H9 (cell line): ENCODE data around the gene GON7. TPM values are rescaled to one million over a fixed set of nuclear protein-coding genes. Genes with fewer than 3 reads are reported as not detected.
"Not testable (repeated sequence)": the region's sequence is repeated elsewhere in the genome, so short reads cannot be mapped to it uniquely, and the experiment has no call there.

ENCODE experiments used
- DNase-seq: peaks from one replicate; pipeline ENCODE4 v3.0.0-alpha.2; 2017
- H2AFZ ChIP-seq: one replicate; pipeline ENCODE4 v1.6.1; 2013; ENCODE audit warnings: mild to moderate bottlenecking, low read length, control low read depth, moderate library complexity
- H2AK5ac ChIP-seq: 2 replicates; pipeline ENCODE4 v1.6.1; 2013; ENCODE audit warnings: low read length, control low read depth, mixed read lengths; ENCODE audit not compliant: insufficient read length
- H2BK120ac ChIP-seq: one replicate; pipeline ENCODE4 v1.6.1; 2013; ENCODE audit warnings: low read depth, mild to moderate bottlenecking, low read length, control low read depth, inconsistent platforms; ENCODE audit not compliant: poor library complexity, severe bottlenecking
- H2BK12ac ChIP-seq: 2 replicates; pipeline ENCODE4 v1.6.1; 2013; ENCODE audit warnings: low read length, control low read depth, mixed read lengths, low read depth; ENCODE audit not compliant: insufficient read length
- H2BK15ac ChIP-seq: 2 replicates; pipeline ENCODE4 v1.6.1; 2013; ENCODE audit warnings: low read depth, low read length, control low read depth
- H2BK20ac ChIP-seq: one replicate; pipeline ENCODE4 v1.6.1; 2013; ENCODE audit warnings: low read depth, mild to moderate bottlenecking, low read length, control low read depth, inconsistent platforms; ENCODE audit not compliant: poor library complexity, severe bottlenecking
- H2BK5ac ChIP-seq: 2 replicates; pipeline ENCODE4 v1.6.1; 2013; ENCODE audit warnings: low read length, control low read depth, mixed read lengths; ENCODE audit not compliant: insufficient read length
- H3K14ac ChIP-seq: 2 replicates; pipeline ENCODE4 v1.6.1; 2013; ENCODE audit warnings: low read length, control low read depth; ENCODE audit not compliant: insufficient read depth
- H3K18ac ChIP-seq: 2 replicates; pipeline ENCODE4 v1.6.1; 2013; ENCODE audit warnings: low read depth, mild to moderate bottlenecking, mixed read lengths, low read length, control low read depth; ENCODE audit not compliant: insufficient read length
- H3K23ac ChIP-seq: 2 replicates; pipeline ENCODE4 v1.6.1; 2013; ENCODE audit warnings: low read length, control low read depth, mixed read lengths, low read depth; ENCODE audit not compliant: insufficient read length
- H3K23me2 ChIP-seq: 2 replicates; pipeline ENCODE4 v1.6.1; 2013; ENCODE audit warnings: low read depth, mild to moderate bottlenecking, mixed read lengths, low read length, control low read depth; ENCODE audit not compliant: insufficient read length, poor library complexity, severe bottlenecking
- H3K27ac ChIP-seq: 2 replicates; pipeline ENCODE4 v1.5.1; 2013; ENCODE audit warnings: low read length, control low read depth, mixed read lengths, low read depth; ENCODE audit not compliant: insufficient read length
- H3K27me3 ChIP-seq: 2 replicates; pipeline ENCODE4 v1.6.1; 2013; ENCODE audit warnings: low read length, control low read depth, inconsistent platforms; ENCODE audit not compliant: insufficient read depth
- H3K4ac ChIP-seq: 2 replicates; pipeline ENCODE4 v1.6.1; 2013; ENCODE audit warnings: low read depth, mild to moderate bottlenecking, control low read depth, inconsistent platforms, low read length, moderate library complexity
- H3K4me1 ChIP-seq: 2 replicates; pipeline ENCODE4 v1.6.1; 2013; ENCODE audit warnings: low read length, control low read depth, inconsistent platforms; ENCODE audit not compliant: insufficient read depth
- H3K4me2 ChIP-seq: 2 replicates; pipeline ENCODE4 v1.6.1; 2013; ENCODE audit warnings: low read length, control low read depth, mixed read lengths; ENCODE audit not compliant: insufficient read length, insufficient read depth
- H3K56ac ChIP-seq: 2 replicates; pipeline ENCODE4 v1.6.1; 2013; ENCODE audit warnings: low read depth, mild to moderate bottlenecking, mixed read lengths, low read length, control low read depth; ENCODE audit not compliant: insufficient read length
- H3K79me1 ChIP-seq: 2 replicates; pipeline ENCODE4 v1.6.1; 2013; ENCODE audit warnings: low read depth, mild to moderate bottlenecking, moderate library complexity, low read length, control low read depth, inconsistent platforms; ENCODE audit not compliant: insufficient read depth, poor library complexity, severe bottlenecking
- H3K79me2 ChIP-seq: 2 replicates; pipeline ENCODE4 v1.6.1; 2013; ENCODE audit warnings: low read length, control low read depth, inconsistent platforms; ENCODE audit not compliant: insufficient read depth
- H3K9ac ChIP-seq: 2 replicates; pipeline ENCODE4 v1.6.1; 2013; ENCODE audit warnings: low read length, control low read depth, mixed read lengths; ENCODE audit not compliant: insufficient read length; ENCODE audit errors: extremely low read depth
- H3K9me3 ChIP-seq: one replicate; pipeline ENCODE4 v1.6.1; 2013; ENCODE audit warnings: low read depth, low read length, inconsistent platforms; ENCODE audit not compliant: control insufficient read depth
- H3T11ph ChIP-seq: one replicate; pipeline ENCODE4 v1.6.1; 2013; ENCODE audit warnings: mild to moderate bottlenecking, low read length, control low read depth, inconsistent platforms
- H4K20me1 ChIP-seq: one replicate; pipeline ENCODE4 v1.6.1; 2013; ENCODE audit not compliant: control insufficient read depth, insufficient read length, insufficient read depth
- H4K5ac ChIP-seq: 2 replicates; pipeline ENCODE4 v1.6.1; 2013; ENCODE audit warnings: low read depth, mild to moderate bottlenecking, mixed read lengths, low read length, control low read depth; ENCODE audit not compliant: insufficient read length
- H4K8ac ChIP-seq: replicated peaks from 2 replicates; pipeline ENCODE4 v1.6.1; 2013; ENCODE audit warnings: low read length, control low read depth, mixed read lengths, low read depth; ENCODE audit not compliant: insufficient read length
- H4K91ac ChIP-seq: 2 replicates; pipeline ENCODE4 v1.6.1; 2013; ENCODE audit warnings: low read depth, mild to moderate bottlenecking, moderate library complexity, mixed read lengths, low read length, control low read depth; ENCODE audit not compliant: insufficient read length
- H3K27ac Mint-ChIP-seq, 3 experiments: 2 replicates in 2 of 3; 3 replicates in 1 of 3; pipeline ENCODE4 v1.8.0; 2020 to 2021; ENCODE audit warnings: mixed read lengths in 3 of 3, mild to moderate bottlenecking in 1 of 3, moderate library complexity in 1 of 3
- H3K27me3 Mint-ChIP-seq: 2 replicates; pipeline ENCODE4 v1.8.0; 2021; ENCODE audit warnings: low read depth, mild to moderate bottlenecking, moderate library complexity, mixed read lengths
- H3K36me3 Mint-ChIP-seq, 3 experiments: 2 replicates in 2 of 3; 3 replicates in 1 of 3; pipeline ENCODE4 v1.8.0; 2020 to 2021; ENCODE audit warnings: low read depth in 3 of 3, mixed read lengths in 3 of 3; ENCODE audit not compliant: insufficient read depth in 1 of 3
- H3K4me1 Mint-ChIP-seq, 2 experiments: 2 replicates each; pipeline ENCODE4 v1.8.0; 2020; ENCODE audit warnings: mixed read lengths in 2 of 2
- H3K4me3 Mint-ChIP-seq, 2 experiments: 2 replicates in 1 of 2; 3 replicates in 1 of 2; pipeline ENCODE4 v1.8.0; 2020 to 2021; ENCODE audit warnings: mild to moderate bottlenecking in 2 of 2, mixed read lengths in 2 of 2, moderate library complexity in 1 of 2
- H3K9me3 Mint-ChIP-seq, 2 experiments: 2 replicates in 1 of 2; 3 replicates in 1 of 2; pipeline ENCODE4 v1.8.0; 2020; ENCODE audit warnings: mild to moderate bottlenecking in 2 of 2, mixed read lengths in 2 of 2, moderate library complexity in 1 of 2
- WGBS: extraction: QIAGEN DNeasy Blood & Tissue Kit; methylation state at CpG from one replicate; pipeline ENCODE4 v1.1.7; 2013; ENCODE audit warnings: missing lambda C conversion rate, low lambda C conversion rate, mixed read lengths; ENCODE audit not compliant: insufficient read length; ENCODE audit errors: extremely low coverage; 5-methylcytosine and 5-hydroxymethylcytosine counted together
- total RNA-seq: library from RNA; stranded (reverse); gene quantifications from 2 replicates; pipeline ENCODE4 v1.2.1, GENCODE V29; 2021

The GON7 gene
- total RNA-seq, 1 experiment from 2014 or later = 6.8 TPM

GRCh38 chr14:93165271-93166265 is 41.3 kb downstream of the GON7 start:
- not testable (repeated sequence) for H3K18ac ChIP-seq, H3K9me3 Mint-ChIP-seq, H3K9ac ChIP-seq, H3K27me3 Mint-ChIP-seq, H2BK5ac ChIP-seq, H2BK20ac ChIP-seq, H3K36me3 Mint-ChIP-seq, H3K4me1 Mint-ChIP-seq, H2BK120ac ChIP-seq, H3K79me1 ChIP-seq, H3K9me3 ChIP-seq, H3K4me3 Mint-ChIP-seq, H4K20me1 ChIP-seq, H2AK5ac ChIP-seq, H3K27ac Mint-ChIP-seq, H2AFZ ChIP-seq, H3K27ac ChIP-seq, H4K8ac ChIP-seq, H3K4me1 ChIP-seq, DNase-seq, H2BK12ac ChIP-seq, H3K79me2 ChIP-seq, H4K5ac ChIP-seq, H3K27me3 ChIP-seq, H3K23me2 ChIP-seq, H3K14ac ChIP-seq, H3K4ac ChIP-seq, H3K56ac ChIP-seq, H2BK15ac ChIP-seq, H3K4me2 ChIP-seq, H4K91ac ChIP-seq, H3K23ac ChIP-seq, H3T11ph ChIP-seq
- WGBS = no CpG with 5 or more reads among the region's 26 CpGs
